ENCODE results near the gene RTTN. TPM values are rescaled to one million over a fixed set of nuclear protein-coding genes. Genes with fewer than 3 reads are reported as not detected.

The RTTN gene
- total RNA-seq, 1 donor from 2014 or later = 10.6 TPM

- H3K27ac ChIP-seq (replicated peaks) = no peak overlapping the region
- no peak for DNase-seq
- H3K36me3 ChIP-seq = peaks cover 50% of the 10 kb centered on the region
- no peaks in the 10 kb centered on the region for H3K9me3 ChIP-seq (replicated peaks)
- TF ChIP-seq CTCF (IDR thresholded peaks at IDR 0.05; ENCODE audit: borderline replicate concordance) = no peak
- intact Hi-C loops (cut with micrococcal nuclease) = no loop called here
- no peaks in the 10 kb centered on the region for H3K27me3 ChIP-seq (ENCODE audit: low read depth)
- H3K4me3 ChIP-seq = no peak overlapping the region
- H3K4me1 ChIP-seq = no peaks in the 10 kb centered on the region
These were observed 66.3 kb downstream of the RTTN start for GRCh38 chr18:70139138-70139537.

- Histone ChIP-seq H3K9me3 (replicated peaks) (peaks cover 10% of the 10 kb centered on the region), H3K27me3 (ENCODE audit: low read depth) (no peaks in the 10 kb centered on the region), H3K27ac (replicated peaks) (no peak overlapping the region), H3K4me1 (peaks cover 7% of the 10 kb centered on the region), H3K36me3 (peaks cover 31% of the 10 kb centered on the region), H3K4me3 (no peak overlapping the region)
- TF ChIP-seq CTCF (IDR thresholded peaks at IDR 0.05; ENCODE audit: borderline replicate concordance) = no peak
- DNase-seq = no peak
- intact Hi-C loops (cut with micrococcal nuclease) = no loop called here
These were observed 69.9 kb downstream of the RTTN start for GRCh38 chr18:70135604-70136003.

DNA sequence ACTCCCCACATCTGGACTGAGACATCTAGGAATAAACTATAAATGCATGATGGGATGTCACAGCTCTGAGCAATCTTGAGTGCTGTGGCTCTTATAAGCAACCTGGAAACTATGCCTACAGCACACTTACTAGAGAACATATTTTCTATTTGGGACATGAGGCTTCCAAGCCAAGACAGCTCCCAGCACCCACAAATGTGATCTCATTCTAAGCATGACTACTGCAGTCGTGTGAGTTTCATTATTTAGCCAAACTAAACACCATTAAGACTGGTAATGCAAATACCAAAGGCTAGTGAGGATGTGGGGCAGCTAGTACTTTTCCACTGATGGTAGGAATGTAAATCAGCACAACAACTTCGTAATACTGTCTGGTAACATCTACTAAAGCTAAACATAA lies 72.5 kb downstream of the RTTN start:
- intact Hi-C loops (cut with micrococcal nuclease) = no loop called here
- Histone ChIP-seq H3K27ac (replicated peaks) (no peak overlapping the region), H3K27me3 (ENCODE audit: low read depth) (no peaks in the 10 kb centered on the region)

DNA sequence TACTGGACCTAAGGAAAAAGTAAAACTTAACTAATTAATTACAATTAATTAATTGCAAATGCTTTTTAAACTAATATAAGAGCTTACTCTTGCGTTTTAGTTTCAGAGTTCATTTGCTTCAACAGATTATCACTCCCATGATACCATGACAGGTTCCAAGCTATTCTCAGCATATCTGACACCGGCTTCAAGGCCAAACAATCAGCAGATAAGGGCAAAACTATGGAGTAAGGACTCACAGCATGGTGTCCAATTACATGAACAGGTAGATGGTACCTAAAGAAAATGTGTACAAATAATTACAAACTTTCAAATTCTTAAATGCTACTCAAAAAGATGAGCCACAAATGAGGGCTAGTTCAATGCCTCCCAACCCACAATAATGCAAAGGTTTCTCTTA lies 77.2 kb downstream of the RTTN start:
- intact Hi-C loops (cut with micrococcal nuclease) = no loop called here
- no peak overlapping the region for H3K27ac ChIP-seq (replicated peaks)
- H3K27me3 ChIP-seq (ENCODE audit: low read depth) = no peaks in the 10 kb centered on the region
- peaks cover 13% of the 10 kb centered on the region for H3K9me3 ChIP-seq (replicated peaks)
- H3K4me3 ChIP-seq = no peak overlapping the region
- H3K36me3 ChIP-seq = peaks cover 41% of the 10 kb centered on the region
- TF ChIP-seq CTCF (IDR thresholded peaks at IDR 0.05; ENCODE audit: borderline replicate concordance) = no peak
- DNase-seq = no peak
- H3K4me1 ChIP-seq = peaks cover 11% of the 10 kb centered on the region

More for the DNA sequence above, 72.5 kb downstream of the RTTN start:
- Histone ChIP-seq H3K4me3 (no peak overlapping the region), H3K36me3 (peaks cover 23% of the 10 kb centered on the region), H3K4me1 (peaks cover 7% of the 10 kb centered on the region), H3K9me3 (replicated peaks) (peaks cover 13% of the 10 kb centered on the region)
- no peak for TF ChIP-seq CTCF (IDR thresholded peaks at IDR 0.05; ENCODE audit: borderline replicate concordance)
- no peak for DNase-seq

DNA sequence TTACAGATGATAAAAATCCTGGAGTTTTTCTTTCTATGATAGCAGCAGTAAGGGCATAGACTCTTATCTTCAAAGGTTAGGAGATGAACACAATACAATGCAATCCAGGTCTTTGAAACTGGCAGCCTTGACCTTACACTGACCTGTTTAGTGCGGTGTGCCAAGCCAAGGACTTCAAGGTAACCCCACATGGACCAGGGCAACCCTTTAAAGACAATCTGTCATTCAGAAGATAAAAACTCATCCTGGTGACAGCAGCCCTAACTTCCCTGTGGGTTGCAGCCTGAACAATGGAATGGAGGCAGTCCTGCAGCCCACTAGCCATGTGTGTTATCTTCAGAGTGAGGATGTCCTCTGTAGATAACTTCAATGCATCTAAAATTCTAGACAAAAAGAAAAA lies 78.1 kb downstream of the RTTN start:
- no peak for TF ChIP-seq CTCF (IDR thresholded peaks at IDR 0.05; ENCODE audit: borderline replicate concordance)
- peaks cover 42% of the 10 kb centered on the region for H3K36me3 ChIP-seq
- no peak overlapping the region for H3K27ac ChIP-seq (replicated peaks)
- H3K4me3 ChIP-seq = no peak overlapping the region
- DNase-seq = no peak
- peaks cover 4% of the 10 kb centered on the region for H3K4me1 ChIP-seq
- no peaks in the 10 kb centered on the region for H3K27me3 ChIP-seq (ENCODE audit: low read depth)
- intact Hi-C loops (cut with micrococcal nuclease) = no loop called here
- peaks cover 13% of the 10 kb centered on the region for H3K9me3 ChIP-seq (replicated peaks)

DNA sequence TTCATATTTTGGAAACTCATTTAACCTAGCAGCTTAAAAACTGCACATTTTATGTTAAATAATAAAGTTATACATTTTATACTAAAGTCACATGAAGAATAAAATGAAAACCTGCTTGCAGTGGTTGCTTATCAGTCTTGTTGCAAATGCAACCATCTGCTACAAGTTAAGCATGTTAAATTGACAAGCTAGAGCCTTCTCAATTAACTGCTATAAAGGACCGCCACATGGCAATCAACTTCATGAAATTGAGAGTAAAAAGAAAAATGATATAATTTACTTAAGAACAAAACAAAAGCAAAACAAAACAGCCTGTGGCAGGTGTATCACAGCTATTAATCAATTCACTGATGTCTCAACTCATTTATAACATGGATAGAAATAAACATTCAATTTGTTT lies 78.7 kb downstream of the RTTN start:
- no peak for DNase-seq
- Histone ChIP-seq H3K27me3 (ENCODE audit: low read depth) (no peaks in the 10 kb centered on the region), H3K4me3 (no peak overlapping the region), H3K4me1 (peaks cover 4% of the 10 kb centered on the region), H3K27ac (replicated peaks) (no peak overlapping the region), H3K9me3 (replicated peaks) (peaks cover 13% of the 10 kb centered on the region), H3K36me3 (peaks cover 42% of the 10 kb centered on the region)
- no peak for TF ChIP-seq CTCF (IDR thresholded peaks at IDR 0.05; ENCODE audit: borderline replicate concordance)
- intact Hi-C loops (cut with micrococcal nuclease) = no loop called here
